ENCODE measurements around the gene SH3RF2.

GRCh38 chr5:145980259-145980658, 43.9 kb downstream of the SH3RF2 start:
- TF ChIP-seq CTCF (IDR thresholded peaks at IDR 0.05; ENCODE audit: low read length), result no peak
- no peak for TF ChIP-seq EZH2 (optimal IDR thresholded peaks at IDR 0.05; ENCODE audit: low read depth, low read length)
